Smooth muscle cell of the pulmonary artery (primary cell): Measurements from ENCODE around the gene CYP51A1. TPM values are rescaled to one million over a fixed set of nuclear protein-coding genes. Genes with fewer than 3 reads are reported as not detected.

Source experiments
- total RNA-seq: library from RNA; depleted of rRNA; stranded (reverse); fragments of >200 nt; gene quantifications from 2 replicates; pipeline ENCODE4 v1.2.3, GENCODE V29; 2014

CYP51A1 gene
- 135 and 141 TPM in 2 replicates for total RNA-seq

GRCh38 chr7:92134271-92135051, at the start of gene CYP51A1:
Gene CYP51A1 (minus strand): TSS chr7:92134477. CDS start chr7:92134364, 113 bp downstream.

GRCh38 chr7:92178928-92179924, 44.9 kb upstream of the CYP51A1 start, which contains the start of gene LRRD1:
Gene LRRD1 (minus strand): TSS chr7:92179142. CDS start chr7:92165202, 13,940 bp downstream.

Other genes starting within 250 kb of the CYP51A1 start
- gene AKAP9, start 193.6 kb downstream of the CYP51A1 start, total RNA-seq: 33.9 and 41.4 TPM in 2 replicates
- 0.07 and 0.17 TPM in 2 replicates for gene LRRD1, start 44.7 kb upstream of the CYP51A1 start, total RNA-seq
- gene KRIT1, start 111.4 kb upstream of the CYP51A1 start, total RNA-seq: 55.0 and 56.7 TPM in 2 replicates
- 63.7 and 65.0 TPM in 2 replicates for gene ANKIB1, start 111.5 kb upstream of the CYP51A1 start, total RNA-seq